ENCODE measurements around the gene LDLRAD4.
A peak's percentile ranks its signal among the peaks of the same experiment; 100 is the strongest.

LDLRAD4 gene

GRCh38 chr18:13218368-13218991, at the start of gene LDLRAD4:
Gene LDLRAD4, plus strand, starts transcription at chr18:13218760.
- DNase-seq = peak in 1 of 2 experiments; percentile 8

DNA sequence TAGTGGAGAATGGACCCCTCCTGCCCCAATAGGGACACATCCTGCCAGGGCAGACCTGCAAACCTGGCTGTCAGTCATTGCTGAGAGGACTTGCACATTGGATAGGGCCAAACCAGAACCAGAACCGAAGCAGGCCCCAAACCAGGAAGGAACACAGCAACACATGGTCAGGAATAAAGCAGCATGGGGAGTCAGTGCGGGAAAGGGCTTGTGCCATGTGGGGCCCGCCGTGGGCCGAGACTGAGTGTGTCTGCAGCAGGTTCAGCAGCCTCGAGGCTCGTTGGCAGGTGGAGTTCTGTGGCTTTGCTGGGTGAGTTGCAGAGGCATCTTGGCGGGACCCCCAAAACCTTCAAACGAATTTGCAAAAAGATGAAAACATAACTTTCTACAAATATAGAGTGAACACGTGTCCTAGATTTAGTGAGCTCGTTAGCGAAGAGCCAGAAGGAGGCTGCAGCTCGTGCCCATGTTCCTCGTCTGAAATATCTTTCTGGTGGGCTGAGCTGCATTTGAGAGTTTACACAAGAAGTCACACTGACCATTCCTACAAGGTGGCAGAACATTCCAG, 44.9 kb upstream of the LDLRAD4 start:
- no peak for DNase-seq

DNA sequence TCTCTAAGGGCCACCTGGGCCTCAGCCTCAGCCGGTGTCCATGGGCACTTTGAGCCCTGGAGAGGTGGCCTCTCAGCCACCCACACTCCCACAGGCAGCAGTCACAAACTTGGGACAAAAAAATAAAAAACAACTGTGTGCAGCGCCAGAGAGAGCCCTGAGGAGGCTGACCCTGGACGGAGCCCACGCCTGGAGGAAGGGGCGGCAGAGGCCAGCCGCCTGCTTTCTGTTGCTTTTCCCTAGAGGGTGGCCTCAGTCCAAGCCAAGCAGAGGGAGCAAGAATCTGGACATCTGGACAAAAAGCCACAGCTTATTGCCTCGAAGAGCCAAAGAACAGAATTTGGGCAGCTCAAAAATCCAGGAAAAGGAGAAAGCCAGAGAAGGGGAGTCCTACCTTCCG, 43.3 kb upstream of the LDLRAD4 start:
- DNase-seq = no peak

- no peak for DNase-seq
Observed at GRCh38 chr18:13175754-13176210, 42.8 kb upstream of the LDLRAD4 start.

GRCh38 chr18:13176847-13177246, 41.7 kb upstream of the LDLRAD4 start:
- DNase-seq = no peak

GRCh38 chr18:13178197-13178596, 40.4 kb upstream of the LDLRAD4 start:
- no peak for DNase-seq

DNA sequence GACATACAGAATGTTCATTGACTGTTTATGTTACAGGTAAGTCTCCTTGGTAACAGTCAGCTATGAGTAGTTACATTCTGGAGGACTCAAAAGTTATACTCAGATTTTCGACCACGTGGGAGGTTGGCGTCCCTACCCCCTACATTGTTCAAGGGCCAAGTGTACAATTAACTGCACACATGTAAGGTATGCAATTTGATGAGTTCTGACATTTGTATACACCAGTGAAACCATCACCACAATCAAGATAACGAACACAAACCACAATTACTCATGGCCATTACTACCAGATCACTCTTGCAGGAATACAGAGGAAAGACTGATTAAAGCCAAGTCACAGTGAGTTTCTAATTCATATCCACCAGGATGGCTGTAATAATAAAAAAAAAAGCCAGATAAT, 39.6 kb upstream of the LDLRAD4 start:
- no peak for DNase-seq

GRCh38 chr18:13179566-13180113, 38.9 kb upstream of the LDLRAD4 start:
- DNase-seq = no peak

DNA sequence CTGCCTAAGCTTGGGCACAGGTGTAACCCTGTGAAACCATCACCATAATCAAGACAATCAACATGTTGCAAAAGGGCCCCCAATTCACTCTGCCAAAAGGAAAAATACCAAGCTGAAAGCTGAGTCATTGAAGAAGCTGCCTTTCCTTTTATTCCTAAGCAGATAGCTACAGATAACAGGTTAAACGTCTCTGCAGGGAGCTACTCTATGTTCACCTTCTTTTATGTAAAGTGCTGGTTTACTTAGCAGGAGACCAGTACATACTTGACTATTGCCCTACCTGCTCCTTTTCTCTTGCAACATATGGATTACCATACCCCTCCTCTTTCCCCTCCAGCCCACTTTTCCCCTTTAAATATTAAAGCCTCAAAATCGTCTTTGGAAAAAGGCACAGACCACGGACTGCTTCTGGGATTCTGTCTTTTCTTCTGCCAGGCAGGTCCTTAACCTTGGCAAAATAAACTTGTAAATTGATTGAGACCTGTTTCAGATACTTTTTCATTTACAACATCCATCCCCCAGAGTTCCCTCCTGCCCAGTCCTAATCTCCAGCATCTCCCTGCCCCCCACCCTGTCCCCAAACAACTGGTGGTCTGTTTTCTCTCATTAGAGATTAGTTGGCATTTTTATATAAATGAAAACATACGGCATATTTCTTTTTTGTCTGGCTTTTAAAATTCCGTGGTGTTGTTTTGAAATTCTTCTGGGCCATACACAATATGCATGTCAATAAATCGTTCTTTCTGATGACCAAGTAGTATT, 37.8 kb upstream of the LDLRAD4 start:
- DNase-seq = no peak

- DNase-seq = no peak
Observed at GRCh38 chr18:13181765-13182164, 36.8 kb upstream of the LDLRAD4 start.

DNA sequence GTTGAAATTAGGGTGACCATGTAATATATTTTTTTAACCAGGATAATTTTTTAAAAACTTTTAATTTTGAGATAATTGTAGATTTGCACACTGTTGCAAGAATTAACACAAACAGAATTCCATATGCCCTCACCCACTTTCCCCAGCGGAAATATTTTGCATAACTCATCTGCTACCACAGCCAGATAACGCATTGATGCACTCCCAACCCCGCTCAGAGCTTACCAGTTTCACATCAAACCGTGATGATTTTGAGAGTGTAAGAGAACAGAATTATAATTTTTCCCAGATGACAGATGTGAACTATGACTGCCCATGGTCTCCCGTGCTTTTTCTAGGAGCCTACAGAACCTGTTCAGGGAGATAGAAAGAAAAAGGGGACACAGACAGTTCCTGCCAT, 35.2 kb upstream of the LDLRAD4 start:
- no peak for DNase-seq

DNA sequence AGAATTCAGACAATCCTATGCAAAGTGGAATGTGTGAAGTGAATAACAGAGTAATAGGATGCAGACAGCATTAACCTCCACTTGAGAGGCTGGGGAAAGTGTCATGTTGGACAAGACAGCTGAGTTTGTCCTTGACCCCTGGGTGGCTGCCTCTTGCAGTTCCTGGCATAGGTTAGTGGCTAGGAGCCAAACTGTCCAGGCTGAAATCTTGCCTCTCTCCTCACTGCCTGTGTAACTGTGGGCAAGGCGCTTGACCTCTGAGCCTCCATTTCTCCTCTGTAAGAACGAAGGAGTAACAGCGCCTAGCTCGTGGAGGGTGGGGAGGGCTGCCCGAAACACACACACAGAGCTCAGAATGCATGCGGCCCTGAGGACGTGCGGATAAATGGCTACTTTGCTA, 34.8 kb upstream of the LDLRAD4 start:
- no peak for DNase-seq

DNA sequence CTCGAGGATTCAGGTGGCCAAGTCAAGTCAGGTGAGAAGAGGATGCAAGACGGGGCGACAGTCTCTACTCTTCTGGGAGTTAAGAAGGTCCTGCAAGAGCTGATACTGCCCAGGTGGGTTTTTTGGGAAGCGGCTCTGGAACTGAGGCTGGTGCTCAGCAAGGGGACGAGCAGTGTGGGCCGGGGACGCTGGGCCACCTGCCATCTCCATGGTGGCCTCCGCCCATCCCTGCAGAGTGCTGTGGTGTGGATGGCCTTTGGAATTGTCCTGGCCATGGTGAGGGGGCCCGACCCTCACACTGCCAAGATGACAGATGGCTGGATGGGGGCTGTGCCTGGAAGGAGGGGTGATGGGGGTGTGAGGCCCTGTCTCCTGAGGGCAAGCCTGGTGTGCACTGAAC, 34.2 kb upstream of the LDLRAD4 start:
- DNase-seq = no peak

DNA sequence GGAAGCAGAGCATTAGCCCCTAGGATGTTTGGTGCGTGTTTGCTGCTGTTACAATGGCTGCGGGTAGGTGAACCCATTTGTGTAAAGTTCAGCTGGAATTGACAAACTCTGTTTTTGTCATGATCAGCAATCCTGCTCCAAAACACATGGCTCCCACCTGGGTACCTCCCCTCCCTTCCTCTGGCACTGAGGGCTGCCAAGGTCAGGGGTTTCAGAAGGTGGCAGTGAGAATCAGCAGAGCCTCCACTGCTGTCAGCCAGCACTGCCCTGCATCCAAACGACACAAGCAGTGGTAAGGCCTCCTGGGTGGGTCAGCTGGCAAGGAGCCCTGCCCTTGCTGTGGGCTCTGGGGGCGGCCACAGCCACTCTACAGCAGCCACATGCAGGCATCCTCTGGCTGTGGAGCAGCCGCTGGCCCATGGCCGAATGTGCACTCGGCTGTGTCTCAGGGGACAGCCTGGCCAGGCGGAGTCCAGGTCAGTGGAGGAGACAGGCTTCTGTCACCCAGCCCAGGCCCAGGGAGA, 32.8 kb upstream of the LDLRAD4 start:
- DNase-seq = no peak

DNA sequence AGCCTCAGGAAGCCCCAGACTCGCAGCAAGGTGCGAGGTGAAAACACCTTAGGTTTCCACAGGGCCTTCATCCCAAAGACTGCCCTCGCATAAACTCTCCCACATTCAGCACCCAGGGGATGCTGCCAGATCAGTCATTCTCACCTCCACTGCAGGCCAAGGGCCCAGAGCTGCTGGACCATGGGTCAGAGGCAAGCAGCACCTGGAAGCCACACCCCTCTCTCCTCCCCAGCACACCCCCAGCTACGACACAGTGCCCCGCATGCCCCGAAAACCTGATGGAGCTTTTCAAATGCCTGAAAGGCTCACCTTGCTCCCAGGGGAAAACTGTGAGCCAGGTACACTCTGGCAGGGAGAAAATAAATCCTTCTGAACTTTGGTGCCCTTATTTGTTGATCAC, 31.9 kb upstream of the LDLRAD4 start:
- DNase-seq = no peak

DNA sequence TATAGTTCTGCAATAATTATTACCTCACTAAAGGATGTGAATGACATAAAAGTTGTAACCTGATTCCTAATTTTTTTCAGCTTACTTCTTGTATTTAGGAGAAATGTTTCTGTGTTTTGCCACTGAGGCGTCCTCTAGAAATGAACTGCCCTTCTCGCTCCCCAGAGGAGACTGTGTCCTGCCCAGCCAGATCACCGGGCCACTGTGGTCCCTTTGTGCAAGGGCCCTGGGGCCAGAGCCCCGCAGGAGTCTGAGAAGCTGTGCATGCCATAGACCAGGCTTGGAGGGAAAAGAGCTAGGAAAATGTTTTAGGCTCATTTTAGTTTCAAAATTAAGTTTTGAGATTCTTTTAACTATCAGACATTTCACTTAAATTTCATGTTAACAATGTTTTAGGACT, 31.1 kb upstream of the LDLRAD4 start:
- DNase-seq = no peak

DNA sequence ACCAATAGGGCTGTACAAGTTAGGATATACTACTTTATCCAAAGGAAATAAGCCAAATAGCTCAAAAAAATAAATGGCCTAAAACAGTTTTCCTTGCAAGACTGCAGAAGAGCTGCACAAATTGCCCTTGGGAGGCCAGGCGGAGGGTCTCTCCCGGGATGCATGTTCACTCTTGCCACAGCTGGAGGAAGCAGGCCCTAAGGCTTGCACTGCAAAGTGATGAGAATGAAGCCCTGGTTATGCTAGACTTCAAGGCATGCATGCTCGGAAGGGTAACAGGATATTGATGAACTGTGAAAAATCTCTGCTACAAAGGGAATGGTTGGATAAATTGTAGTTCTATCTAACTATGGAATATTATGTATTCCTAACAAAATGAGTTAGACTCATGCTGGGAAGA, 27.5 kb upstream of the LDLRAD4 start:
- no peak for DNase-seq

GRCh38 chr18:13191779-13192178, 26.8 kb upstream of the LDLRAD4 start:
- no peak for DNase-seq

GRCh38 chr18:13192970-13193369, 25.6 kb upstream of the LDLRAD4 start:
- DNase-seq = no peak

DNA sequence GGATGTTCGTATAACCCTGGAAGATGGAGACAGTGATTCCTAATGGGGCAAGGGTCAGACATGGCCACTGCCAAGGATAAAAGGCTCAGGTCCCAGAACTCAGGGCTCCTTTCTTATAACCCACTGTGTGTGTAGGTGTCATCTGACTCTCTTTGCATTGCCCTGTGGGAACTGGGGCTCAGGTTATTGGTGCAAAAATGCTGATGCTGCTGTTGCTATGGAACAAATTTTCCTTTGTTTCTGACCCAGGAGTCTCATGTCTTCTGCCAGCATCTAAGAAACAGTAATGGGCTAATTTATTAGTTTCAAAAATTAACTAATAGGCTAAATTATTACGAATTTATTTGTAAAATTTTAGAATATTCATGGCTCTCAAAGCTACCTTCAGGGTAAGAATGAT, 24.3 kb upstream of the LDLRAD4 start:
- no peak for DNase-seq

DNA sequence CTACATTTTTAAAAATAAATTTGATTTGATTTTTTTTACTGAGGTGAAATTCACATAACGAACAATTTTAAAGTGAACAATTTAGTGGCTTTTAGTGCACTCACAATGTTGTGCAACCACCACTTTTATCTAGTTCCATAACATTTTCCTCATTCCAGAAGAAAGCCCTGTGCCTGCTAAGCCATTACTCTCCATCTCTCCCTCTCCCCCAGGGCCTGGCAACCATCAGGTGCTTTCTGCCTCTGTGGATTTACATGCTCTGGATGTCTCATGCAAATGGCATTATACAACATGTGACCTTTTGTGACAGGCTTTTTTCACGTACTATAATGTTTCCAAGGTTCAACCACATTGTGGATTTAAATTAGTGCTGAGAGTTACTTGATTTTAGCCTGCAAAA, 19.9 kb upstream of the LDLRAD4 start:
- DNase-seq = no peak

DNA sequence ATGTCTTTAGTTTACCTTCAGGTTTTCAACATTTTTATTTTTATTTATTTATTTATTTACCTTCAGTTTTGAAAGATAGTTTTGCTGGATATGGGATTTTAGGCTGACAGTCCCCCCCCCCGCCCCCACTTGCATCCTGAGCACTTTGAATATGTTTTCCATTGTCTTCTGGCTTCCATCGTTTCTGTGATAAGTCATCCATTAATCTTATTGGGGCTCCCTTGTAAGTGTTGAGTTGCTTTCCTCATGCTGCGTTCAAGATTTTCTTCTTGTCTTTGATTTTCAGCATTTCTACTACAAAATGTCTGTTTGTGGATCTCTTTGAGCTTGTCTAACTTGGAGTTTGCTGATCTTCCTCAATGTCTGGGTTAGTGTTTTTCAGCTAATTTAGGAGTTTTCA, 19.4 kb upstream of the LDLRAD4 start:
- no peak for DNase-seq

- no peak for DNase-seq
Observed at GRCh38 chr18:13201292-13201691, 17.3 kb upstream of the LDLRAD4 start.

DNA sequence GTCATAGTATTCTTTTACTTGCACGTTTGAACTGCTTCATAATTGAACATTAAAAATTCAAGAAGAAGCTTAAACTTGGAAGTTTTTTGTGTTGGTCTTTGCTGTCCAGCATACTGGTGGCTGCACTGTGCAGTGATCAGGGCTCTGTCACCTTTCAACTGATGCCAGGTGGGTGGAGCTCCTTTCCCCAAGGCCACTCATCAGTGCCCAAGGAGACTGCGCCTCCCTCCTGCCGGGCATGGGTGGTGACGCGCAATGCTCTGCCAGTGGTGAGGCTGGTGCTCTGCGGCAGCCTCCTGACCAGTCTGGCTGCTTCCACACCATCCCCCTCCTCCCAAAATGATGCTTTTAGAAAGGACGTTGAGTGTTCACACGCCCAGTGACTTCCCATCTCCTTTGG, 16.0 kb upstream of the LDLRAD4 start:
- DNase-seq = no peak
